MV-4-11 (cell line): Measurements from ENCODE around the gene CARD10.

ENCODE experiments used
- DNase-seq: peaks from one replicate; lab custom pipeline; 2025; lab: John Stamatoyannopoulos, UW

The CARD10 gene

GRCh38 chr22:37467391-37467955 is 51.7 kb downstream of the CARD10 start:
- no peak for DNase-seq

- DNase-seq = peak; percentile 40
These were observed 55.0 kb downstream of the CARD10 start for GRCh38 chr22:37464181-37464580.

GRCh38 chr22:37462983-37463382 is 56.2 kb downstream of the CARD10 start:
- DNase-seq = peak; percentile 2

GRCh38 chr22:37462436-37462835 is 56.8 kb downstream of the CARD10 start:
- DNase-seq = no peak

GRCh38 chr22:37461961-37462360 is 57.3 kb downstream of the CARD10 start:
- DNase-seq = no peak

- DNase-seq = no peak
These were observed 58.5 kb downstream of the CARD10 start for GRCh38 chr22:37460684-37461083.

GRCh38 chr22:37459206-37459605 is 60.0 kb downstream of the CARD10 start:
- no peak for DNase-seq

- DNase-seq = peak; percentile 18
These were observed 61.9 kb downstream of the CARD10 start for GRCh38 chr22:37457093-37457893.

GRCh38 chr22:37456346-37456745 is 62.9 kb downstream of the CARD10 start:
- no peak for DNase-seq

GRCh38 chr22:37455896-37456295 is 63.3 kb downstream of the CARD10 start:
- no peak for DNase-seq

GRCh38 chr22:37454857-37455686 is 64.1 kb downstream of the CARD10 start:
- peak; percentile 80 for DNase-seq

GRCh38 chr22:37453696-37454095 is 65.5 kb downstream of the CARD10 start:
- no peak for DNase-seq

- no peak for DNase-seq
These were observed 68.0 kb downstream of the CARD10 start for GRCh38 chr22:37451218-37451617.

- peak; percentile 75 for DNase-seq
These were observed 69.7 kb downstream of the CARD10 start for GRCh38 chr22:37449331-37450001.

- no peak for DNase-seq
These were observed 70.6 kb downstream of the CARD10 start for GRCh38 chr22:37448516-37449127.

- no peak for DNase-seq
These were observed 73.7 kb downstream of the CARD10 start for GRCh38 chr22:37445501-37445900.

GRCh38 chr22:37443977-37444376 is 75.2 kb downstream of the CARD10 start:
- no peak for DNase-seq

GRCh38 chr22:37443086-37443485 is 76.1 kb downstream of the CARD10 start:
- no peak for DNase-seq

- DNase-seq = peak; percentile 64
These were observed 76.7 kb downstream of the CARD10 start for GRCh38 chr22:37442537-37442936.

GRCh38 chr22:37442135-37442534 is 77.1 kb downstream of the CARD10 start:
- DNase-seq = no peak

- no peak for DNase-seq
These were observed 78.3 kb downstream of the CARD10 start for GRCh38 chr22:37440875-37441274.
